Fibroblast of mammary gland (primary cell): Measurements from ENCODE around the gene EREG.

ENCODE experiments used
- DNase-seq: peaks from one replicate; pipeline ENCODE4 v3.0.0-alpha.2; 2010; ENCODE audit warnings: low read depth
- H3K4me3 ChIP-seq: 2 replicates; pipeline ENCODE4 v1.5.1; 2011; ENCODE audit warnings: low read depth, mild to moderate bottlenecking, low read length, moderate library complexity; ENCODE audit not compliant: control insufficient read depth
- TF ChIP-seq, protein P1 (sequence below): conservative IDR thresholded peaks from 2 replicates; pipeline ENCODE4 v1.5.1; 2011; ENCODE audit warnings: low read depth, low read length, inconsistent platforms; ENCODE audit not compliant: control insufficient read depth, insufficient read depth

EREG gene

DNA sequence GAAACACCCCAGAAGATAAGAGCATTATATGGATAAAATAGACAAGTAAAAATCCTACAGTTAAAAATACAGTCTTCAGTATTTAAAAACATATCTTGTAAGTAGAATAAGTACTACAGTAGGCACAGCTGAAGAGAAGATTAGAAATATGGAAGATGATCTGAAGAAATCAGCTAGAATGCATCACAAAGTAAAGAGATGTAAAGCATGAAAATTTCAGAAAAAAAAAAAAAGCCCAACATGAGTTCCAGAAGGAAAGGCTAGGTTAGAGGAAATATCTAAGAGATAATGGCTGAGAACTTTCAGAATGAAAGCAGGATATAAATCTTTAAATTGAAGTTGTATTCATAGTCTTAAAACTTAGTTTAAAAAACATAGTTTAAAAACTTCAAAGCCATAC lies 35.6 kb upstream of the EREG start:
- H3K4me3 ChIP-seq: no peak overlapping the region
- TF ChIP-seq, protein P1, sequence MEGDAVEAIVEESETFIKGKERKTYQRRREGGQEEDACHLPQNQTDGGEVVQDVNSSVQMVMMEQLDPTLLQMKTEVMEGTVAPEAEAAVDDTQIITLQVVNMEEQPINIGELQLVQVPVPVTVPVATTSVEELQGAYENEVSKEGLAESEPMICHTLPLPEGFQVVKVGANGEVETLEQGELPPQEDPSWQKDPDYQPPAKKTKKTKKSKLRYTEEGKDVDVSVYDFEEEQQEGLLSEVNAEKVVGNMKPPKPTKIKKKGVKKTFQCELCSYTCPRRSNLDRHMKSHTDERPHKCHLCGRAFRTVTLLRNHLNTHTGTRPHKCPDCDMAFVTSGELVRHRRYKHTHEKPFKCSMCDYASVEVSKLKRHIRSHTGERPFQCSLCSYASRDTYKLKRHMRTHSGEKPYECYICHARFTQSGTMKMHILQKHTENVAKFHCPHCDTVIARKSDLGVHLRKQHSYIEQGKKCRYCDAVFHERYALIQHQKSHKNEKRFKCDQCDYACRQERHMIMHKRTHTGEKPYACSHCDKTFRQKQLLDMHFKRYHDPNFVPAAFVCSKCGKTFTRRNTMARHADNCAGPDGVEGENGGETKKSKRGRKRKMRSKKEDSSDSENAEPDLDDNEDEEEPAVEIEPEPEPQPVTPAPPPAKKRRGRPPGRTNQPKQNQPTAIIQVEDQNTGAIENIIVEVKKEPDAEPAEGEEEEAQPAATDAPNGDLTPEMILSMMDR: no peak
- DNase-seq: no peak

DNA sequence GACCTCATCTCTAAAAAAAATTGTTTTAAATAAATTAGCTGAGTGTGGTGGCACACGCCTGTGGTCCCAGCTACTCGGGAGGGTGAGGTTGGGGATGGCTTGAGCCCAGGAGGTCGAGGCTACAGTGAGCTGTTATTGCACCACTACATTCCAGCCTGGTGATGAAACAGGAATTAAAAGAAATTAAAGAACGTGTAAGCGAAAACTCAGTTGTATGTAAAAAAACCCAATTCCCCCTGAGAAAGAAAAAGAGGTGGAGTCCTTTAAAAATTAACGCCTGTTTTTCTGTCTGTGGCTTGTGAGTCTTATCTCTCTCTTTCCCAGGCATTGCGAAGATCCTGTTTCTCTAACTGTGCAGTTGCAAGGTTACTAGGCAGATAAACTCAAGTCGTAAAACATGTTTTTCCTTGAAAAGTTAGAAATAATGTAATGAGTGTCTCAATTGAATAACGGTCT lies 34.6 kb upstream of the EREG start:
- DNase-seq: no peak
- TF ChIP-seq, protein P1: no peak
- no peak overlapping the region for H3K4me3 ChIP-seq

DNA sequence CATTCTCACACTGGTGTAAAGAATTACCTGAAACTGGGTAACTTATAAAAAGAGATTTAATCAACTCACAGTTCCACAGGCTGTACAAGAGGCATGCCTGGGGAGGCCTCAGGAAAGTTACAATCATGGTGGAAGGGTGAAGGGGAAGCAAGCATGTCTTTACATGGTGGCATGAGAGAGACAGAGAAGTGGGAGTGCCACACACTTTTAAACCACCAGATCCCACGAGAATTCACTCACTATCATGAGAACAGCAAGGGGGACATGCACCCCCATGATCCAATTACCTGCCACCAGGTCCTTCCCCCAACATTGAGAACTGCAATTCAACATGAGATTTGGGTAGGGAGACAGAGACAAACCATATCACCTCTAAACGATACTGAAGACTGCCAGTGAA lies 33.7 kb upstream of the EREG start:
- DNase-seq: no peak
- no peak overlapping the region for H3K4me3 ChIP-seq
- TF ChIP-seq, protein P1: no peak

DNA sequence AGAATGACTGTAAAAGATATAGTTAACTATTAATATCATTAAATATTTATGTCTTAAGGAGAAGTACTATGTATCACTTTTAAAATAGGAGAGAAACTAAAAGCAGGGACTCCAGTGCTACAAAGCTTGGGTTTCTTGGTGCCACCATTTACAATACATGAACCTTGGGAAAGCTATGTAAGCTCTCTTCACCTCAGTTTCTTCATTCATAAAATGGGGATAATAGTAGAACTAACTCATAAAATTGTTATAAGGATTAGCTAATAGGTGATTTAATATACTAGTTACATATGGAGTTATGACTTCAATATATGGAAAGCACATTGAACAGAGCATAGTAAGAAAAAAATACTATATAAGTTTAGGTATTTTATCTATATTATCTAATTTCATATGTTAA lies 33.0 kb upstream of the EREG start:
- TF ChIP-seq, protein P1: no peak
- no peak for DNase-seq
- H3K4me3 ChIP-seq: no peak overlapping the region

DNA sequence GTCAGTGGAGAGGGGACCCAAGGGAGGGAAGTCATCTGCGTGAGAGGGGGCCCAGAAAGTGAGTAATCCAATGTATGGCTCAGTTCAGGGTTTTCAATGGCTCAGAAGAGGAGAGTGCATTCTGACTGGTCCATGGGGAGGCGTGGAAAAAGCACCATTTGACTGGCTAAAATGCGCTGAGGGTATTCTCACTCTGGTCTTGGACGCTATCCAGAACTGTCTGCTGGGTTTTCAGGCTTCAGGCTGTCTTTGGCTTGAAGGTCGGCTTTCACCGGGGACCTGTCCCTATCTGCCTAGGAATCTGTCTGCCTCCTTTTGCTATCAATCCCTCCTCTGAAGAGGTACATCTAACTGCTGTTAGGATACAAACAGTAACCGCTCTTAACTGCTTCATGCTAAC lies 30.3 kb upstream of the EREG start:
- TF ChIP-seq, protein P1: no peak
- no peak for DNase-seq
- no peak overlapping the region for H3K4me3 ChIP-seq

DNA sequence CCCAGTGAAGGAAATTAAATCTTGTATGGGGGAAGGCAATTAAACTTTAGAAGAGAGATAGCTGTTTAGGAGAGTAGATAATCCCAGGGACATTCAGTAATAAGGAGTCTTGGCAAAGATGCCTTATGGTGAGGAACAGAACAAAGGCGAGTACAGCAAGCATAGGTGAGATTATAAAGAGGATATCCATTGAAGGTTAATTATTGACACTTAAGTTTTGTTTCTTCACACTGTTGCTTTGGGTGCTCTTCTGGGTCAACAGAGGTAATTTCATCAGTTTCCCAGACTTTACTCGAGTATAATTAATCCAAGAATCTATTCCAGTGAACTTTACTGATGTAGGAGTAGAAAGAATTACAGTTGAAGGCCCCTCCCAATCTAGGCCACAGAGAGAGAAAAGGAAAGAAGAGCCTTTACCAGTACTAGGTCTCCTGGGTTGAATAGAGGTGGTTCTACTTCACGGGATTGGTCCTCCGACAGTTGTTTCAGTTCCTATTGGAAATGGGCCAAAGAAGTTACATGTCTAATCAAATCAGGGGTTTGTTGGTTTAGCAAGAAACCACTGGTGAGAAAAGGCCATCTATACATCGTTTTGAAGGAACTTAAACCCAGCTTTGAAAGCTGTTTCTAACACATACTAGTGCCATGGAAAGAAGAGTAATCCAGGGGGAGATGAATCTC lies 29.5 kb upstream of the EREG start:
- no peak for DNase-seq
- no peak overlapping the region for H3K4me3 ChIP-seq
- TF ChIP-seq, protein P1: no peak
